ENCODE measurements around the gene DCLRE1C.
"Not testable (repeated sequence)": the region's sequence is repeated elsewhere in the genome, so short reads cannot be mapped to it uniquely, and the experiment has no call there.

DCLRE1C gene

DNA sequence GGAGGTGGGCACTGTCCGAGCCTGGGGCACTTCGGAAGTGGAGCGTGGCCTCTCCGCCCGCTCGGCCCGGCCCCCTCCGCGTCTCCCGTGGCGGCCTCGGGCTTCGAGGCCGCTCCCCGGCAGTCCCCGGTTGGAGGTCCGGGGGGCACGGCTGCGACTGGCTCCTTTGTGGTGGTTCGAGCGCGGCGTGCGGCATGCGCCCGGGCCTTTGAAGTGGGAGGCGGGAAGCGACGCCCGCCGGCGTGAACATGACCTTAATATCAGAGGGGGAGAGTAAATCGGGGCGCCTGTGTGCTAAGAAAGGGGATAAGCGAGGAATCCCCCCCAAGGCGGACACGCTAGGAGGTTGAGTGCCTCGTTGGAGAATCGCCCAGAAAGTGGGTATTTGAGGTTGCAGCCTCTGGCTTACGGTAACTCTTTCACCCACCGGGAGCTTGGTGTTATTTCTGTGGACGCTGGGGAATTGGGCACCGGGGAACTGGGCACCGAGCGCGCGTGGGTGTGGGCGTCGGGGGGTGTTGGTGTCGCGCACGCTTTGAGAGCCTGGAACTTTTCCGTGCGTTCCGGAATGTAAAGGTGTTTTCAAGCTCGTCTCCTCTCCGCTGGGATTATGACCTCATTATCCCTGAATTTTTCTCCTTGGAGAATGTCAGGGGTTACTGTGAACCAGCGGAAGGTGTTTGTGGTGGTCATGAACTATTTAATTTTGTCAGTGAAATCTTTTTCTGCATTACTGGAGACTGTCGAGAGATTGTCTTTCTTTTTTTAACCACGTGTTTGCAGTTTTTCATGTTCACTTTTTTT is 74.6 kb downstream of the DCLRE1C start:
- peak; percentile 32 for DNase-seq

- DNase-seq, result peak; percentile 97
Observed at GRCh38 chr10:14878266-14879123, 75.4 kb downstream of the DCLRE1C start, which contains the start of gene SUV39H2. Gene SUV39H2, plus strand, starts transcription at chr10:14878866. Its CDS starts 23 bp downstream, at chr10:14878889.

DNA sequence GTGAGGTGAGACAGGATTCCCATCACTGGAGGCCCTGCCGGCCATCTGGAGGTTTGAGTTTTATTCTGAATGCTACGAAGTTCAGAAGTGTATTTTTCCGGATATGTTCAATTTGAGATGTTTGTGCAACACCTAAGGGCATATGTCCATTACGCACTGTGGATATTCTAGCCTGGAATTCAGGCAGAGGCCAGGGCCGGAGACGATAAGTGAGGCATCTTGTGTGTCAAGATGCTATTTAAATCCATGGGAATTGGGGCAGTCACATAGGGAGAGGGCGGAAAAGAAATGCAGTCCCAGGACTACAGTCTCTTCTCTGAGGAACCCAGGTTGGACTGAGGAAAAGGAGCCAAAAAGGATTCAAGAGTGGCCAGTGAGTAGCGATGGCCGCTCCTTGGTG is 77.1 kb downstream of the DCLRE1C start:
- DNase-seq, result no peak

GRCh38 chr10:14875941-14876340 is 78.0 kb downstream of the DCLRE1C start:
- DNase-seq, result no peak

DNA sequence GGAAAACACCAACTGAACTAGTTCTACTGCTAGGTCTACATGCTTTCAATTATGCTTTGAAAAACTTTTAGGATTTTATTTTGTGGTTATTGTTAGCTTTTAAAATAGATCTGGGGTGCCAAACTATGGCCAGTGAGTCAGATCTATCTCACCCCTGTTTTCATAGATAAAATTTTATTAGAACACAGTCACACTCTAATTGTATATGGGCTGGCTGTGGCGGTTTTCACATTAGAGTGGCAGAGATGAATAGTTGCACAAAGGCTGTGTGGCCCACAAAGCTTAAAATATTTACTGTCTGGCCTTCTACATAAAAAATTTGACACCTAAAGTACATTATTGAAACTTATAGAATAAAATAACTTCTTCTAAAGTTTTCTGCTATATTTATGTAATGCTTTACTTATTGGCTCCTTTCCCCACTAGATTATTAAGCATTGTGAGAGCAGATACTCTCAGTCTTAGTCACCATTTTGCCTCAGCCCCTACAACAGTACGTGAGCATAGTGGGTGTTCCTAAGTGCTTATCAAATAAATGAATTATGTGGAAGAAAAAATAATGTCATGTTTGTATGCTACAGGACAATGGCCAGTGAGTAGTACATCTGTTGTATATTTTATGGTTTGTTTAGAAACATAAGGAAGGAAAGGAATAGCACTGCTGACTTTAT is 80.7 kb downstream of the DCLRE1C start:
- DNase-seq, result no peak

- DNase-seq, result not testable (repeated sequence)
Observed at GRCh38 chr10:14864871-14865270, 89.0 kb downstream of the DCLRE1C start.

DNA sequence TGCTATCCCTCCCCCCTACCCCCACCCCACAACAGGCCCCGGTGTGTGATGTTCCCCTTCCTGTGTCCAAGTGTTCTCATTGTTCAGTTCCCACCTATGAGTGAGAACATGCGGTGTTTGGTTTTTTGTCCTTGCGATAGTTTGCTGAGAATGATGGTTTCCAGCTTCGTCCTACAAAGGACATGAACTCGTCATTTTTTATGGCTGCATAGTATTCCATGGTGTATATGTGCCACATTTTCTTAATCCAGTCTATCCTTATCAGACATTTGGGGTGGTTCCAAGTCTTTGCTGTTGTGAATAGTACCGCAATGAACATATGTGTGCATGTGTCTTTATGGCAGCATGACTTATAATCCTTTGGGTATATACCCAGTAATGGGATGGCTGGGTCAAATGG is 89.4 kb downstream of the DCLRE1C start:
- not testable (repeated sequence) for DNase-seq

DNA sequence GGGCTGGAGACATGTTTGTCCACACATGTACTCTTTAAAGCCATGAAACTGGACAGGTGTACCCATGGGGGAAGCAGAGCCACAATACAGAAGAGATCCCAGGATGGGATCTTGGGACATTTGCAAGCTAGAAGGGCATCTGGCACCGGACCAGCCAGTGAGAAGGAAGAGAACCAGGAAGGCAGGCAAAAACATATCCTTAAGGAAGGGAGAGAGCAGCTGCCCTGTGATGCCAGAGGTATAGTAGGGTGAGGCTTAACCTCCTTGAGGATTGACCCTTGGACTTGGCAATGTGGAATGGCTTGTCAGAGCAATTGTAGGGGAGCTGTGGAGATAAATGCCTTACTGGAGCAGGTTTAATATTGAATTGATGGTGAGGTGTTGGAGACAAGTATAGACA is 93.1 kb downstream of the DCLRE1C start:
- DNase-seq, result no peak

DNA sequence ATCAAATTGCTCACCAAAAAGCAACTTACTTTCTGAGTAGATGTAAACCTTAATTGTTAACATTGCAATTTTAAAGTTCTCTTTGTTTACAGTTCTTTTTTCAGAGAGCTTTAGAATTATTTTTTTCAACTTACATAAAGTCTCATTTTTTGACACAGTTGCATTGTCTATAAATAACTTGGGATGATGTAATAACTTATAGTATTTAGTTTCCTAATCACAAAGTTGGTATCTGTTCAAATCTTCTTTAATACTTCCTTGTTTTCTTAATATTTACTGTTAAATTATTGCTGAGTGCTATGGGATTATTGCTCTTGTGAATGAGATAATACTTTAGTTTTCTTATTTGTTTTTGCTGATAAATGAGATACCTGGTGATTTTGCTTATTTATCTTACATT is 94.1 kb downstream of the DCLRE1C start:
- no peak for DNase-seq

DNA sequence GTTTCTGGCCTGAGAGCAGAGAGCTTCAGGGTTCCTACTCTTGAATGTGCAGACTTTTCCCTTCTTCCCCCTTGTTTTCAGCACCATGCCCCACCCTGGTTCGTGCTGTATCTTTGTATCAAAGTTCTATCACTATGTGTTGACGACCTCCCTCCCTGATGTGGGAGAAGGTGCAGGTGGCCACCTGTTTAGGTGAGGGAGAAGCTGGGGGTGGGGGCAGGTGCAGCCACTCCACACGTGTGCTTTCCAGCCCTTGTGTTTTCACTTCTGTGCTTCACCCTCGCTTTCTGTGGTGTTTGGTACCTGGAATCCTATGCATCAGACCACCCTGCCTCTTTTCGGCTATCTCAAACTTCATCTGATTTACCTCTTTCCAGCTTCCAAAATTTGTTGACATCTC is 94.9 kb downstream of the DCLRE1C start:
- DNase-seq, result no peak

DNA sequence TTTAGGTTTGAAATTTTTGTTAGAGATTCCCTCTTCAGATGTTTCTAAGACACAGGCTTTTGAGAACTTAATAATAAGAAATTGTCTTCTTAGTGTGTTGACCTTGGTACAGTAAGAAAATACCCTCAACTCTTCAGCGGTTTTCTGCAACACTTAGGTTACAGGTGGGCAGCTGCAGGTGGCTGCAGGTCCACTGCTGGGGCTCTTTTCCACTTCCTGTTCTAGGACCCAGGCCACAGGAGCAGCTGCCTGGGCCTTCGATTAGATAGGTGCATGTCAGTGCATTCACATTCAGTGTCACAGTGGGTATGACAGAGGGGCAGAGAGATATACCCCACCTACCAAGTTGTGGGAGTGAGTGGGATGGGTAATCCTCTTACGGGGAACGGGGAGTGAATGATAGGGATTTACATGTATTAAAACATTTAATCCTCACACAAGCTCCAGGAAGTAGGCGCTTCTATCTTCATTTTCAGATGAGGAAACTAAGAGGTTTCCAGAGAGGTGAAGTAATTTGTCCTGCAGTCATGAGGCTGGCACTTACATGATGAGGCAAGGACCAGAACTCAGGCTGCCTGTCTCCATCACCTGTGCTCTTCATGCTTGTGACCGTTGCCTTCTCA is 95.4 kb downstream of the DCLRE1C start:
- no peak for DNase-seq

- no peak for DNase-seq
Observed at GRCh38 chr10:14855453-14855852, 98.4 kb downstream of the DCLRE1C start.

- DNase-seq, result no peak
Observed at GRCh38 chr10:14852236-14852635, 101.7 kb downstream of the DCLRE1C start.

Measured in OCI-M1 (cell line).